ENCODE measurements around the gene FOXO3.

- TF ChIP-seq, protein P1, sequence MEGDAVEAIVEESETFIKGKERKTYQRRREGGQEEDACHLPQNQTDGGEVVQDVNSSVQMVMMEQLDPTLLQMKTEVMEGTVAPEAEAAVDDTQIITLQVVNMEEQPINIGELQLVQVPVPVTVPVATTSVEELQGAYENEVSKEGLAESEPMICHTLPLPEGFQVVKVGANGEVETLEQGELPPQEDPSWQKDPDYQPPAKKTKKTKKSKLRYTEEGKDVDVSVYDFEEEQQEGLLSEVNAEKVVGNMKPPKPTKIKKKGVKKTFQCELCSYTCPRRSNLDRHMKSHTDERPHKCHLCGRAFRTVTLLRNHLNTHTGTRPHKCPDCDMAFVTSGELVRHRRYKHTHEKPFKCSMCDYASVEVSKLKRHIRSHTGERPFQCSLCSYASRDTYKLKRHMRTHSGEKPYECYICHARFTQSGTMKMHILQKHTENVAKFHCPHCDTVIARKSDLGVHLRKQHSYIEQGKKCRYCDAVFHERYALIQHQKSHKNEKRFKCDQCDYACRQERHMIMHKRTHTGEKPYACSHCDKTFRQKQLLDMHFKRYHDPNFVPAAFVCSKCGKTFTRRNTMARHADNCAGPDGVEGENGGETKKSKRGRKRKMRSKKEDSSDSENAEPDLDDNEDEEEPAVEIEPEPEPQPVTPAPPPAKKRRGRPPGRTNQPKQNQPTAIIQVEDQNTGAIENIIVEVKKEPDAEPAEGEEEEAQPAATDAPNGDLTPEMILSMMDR (IDR thresholded peaks at IDR 0.05; ENCODE audit: extremely low read depth in 1 of 2, insufficient read depth in 1 of 2, low read depth in 1 of 2, low read length in 2 of 2), result no peak
- TF ChIP-seq JUN (IDR thresholded peaks at IDR 0.05; ENCODE audit: borderline replicate concordance, insufficient read depth, insufficient read length, low read depth) (no peak), POLR2A (IDR thresholded peaks at IDR 0.05; ENCODE audit: low read depth, low read length) (no peak), EZH2 (IDR thresholded peaks at IDR 0.05; ENCODE audit: borderline replicate concordance, low read depth, low read length, severe bottlenecking) (no peak), MAX (IDR thresholded peaks at IDR 0.05; ENCODE audit: insufficient read depth, insufficient read length) (no peak)
Observed at GRCh38 chr6:108588586-108588985, 27.9 kb downstream of the FOXO3 start.
